ENCODE measurements around the gene MEGF11.

The MEGF11 gene

DNA sequence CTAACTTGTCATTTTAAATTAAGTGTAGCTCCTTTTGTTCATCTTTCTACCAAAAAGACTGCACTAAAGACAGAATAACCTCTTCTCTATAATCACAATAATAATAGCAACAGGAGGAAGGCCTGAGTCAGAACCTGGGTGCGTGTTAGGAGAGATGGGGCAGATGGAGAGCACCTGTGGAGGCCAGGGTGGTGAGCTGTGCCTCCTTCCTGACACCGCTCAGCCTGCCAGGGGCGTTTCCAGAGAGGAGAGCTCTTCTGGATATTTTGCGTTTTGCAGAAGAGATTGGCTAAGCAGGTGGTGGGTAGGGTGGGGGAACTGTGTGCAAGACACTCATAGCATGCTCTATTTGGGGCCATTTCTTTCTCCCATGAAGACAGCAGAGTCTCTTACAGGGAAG, 83.5 kb downstream of the MEGF11 start:
- DNase-seq (ENCODE audit: low read depth), result no peak

DNA sequence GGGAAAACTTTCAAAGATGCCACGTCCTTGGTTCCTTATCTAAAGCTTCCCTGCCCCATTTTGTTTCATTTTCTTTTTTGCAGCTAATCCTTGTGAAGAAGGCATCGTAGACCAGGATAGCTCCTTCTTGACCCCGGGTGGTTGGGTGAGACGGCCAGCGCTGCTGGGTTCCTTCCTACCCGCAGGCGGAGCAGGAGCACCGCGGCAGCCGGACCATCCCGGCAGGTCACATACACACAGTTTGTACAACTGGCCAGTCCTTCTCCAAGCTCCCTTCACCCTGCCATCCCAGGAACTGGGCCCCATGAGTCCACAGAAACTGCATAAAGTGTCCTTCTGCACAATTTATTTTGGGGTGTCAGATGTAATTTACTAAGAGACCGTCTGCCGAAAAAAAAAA, 83.9 kb downstream of the MEGF11 start:
- DNase-seq (ENCODE audit: low read depth), result no peak

DNA sequence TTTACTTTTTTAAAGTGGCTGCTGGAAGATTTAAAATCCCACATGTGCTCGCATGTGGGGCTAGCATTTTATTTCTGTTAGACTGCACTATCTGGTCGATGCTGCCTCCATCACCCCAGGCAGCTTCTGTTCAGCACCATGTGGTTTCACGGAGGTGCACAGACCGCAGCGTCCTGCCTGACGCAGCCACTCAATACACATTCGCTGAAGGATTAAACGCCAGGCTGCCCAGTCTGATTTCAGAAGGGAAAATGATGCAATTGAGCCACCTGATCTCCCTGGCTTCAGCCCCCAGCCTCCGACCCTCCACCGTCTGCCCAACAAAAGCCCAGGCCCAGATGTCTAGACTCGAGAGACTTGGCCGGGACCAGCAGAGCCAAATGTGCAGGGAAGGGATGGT, 84.5 kb downstream of the MEGF11 start:
- no peak for DNase-seq (ENCODE audit: low read depth)

DNA sequence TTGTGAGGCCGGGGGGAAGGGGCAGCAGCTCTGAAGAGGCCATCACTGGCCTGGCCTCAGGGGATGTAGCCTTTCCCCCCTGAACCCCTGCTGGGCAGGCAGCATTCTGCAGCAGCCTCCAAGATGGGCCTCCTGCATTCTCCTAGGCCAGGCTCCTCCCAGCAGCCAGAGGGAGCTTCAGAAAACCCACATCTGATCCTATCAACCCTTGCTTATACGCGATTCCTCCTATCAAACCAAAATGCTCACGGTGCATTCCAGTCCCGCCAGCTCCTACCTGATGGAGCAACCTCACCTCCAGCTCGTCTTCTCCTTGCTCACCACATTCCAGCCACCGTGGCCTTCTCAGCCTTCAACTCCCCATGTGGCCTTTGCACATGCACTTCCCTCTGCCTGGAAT, 85.7 kb downstream of the MEGF11 start:
- no peak for DNase-seq (ENCODE audit: low read depth)

DNA sequence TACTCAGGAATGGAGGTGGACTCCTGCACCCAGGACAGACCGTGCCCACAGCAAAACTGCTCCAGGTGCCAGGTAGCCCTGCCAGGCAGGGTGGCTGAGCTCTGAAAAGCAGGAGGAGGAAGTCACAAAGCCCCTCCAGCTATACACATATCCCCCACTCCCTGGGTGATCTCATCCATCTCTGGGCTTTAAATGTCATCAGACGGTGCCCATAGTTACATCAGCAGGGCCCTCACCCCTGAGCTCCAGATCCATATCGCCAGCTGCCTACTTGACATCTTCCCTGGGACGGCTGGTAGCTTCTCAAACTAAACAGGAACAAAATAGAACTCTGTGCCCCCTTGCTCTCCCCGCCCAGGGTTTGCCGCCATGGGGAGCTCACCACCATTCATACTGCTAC, 87.7 kb downstream of the MEGF11 start:
- no peak for DNase-seq (ENCODE audit: low read depth)

DNA sequence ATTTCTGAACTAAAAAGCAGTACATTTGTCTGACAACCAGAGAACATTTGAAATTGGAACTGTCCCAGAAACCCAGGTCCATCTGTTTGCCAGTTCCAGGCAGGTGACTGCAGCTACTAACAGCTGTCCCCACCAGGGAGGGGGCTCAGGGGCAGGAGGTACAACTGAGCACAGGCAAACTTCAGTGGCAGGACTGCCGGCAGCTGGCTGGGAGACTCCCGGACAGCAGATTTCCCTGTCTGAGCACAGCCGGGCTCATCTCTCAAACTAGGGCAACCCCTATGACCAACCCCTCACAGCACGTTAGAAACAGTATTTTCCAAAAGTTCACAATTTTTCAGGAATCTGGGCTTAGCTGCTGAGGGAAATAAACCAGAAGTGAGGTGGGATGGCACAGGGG, 88.8 kb downstream of the MEGF11 start:
- no peak for DNase-seq (ENCODE audit: low read depth)

DNA sequence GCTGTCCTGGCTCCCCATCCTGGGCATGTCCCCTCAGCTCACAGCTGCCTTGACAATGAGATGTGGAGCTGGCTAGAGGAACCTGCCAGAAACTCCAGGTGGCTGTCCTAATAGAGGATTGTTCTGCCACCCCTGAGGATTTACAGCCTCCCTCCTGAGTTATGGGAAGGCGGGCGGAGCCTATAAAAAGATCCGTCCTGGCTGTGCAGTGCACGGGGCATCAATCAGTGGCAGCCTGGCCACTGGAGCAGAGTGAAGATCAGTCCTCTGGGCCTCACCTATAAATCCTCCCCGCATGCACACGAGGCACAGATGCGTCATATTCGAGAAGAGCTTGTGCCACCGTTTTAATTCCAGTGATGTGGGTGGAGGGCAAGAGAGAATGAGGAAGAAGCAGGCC, 90.0 kb downstream of the MEGF11 start:
- no peak for DNase-seq (ENCODE audit: low read depth)

DNA sequence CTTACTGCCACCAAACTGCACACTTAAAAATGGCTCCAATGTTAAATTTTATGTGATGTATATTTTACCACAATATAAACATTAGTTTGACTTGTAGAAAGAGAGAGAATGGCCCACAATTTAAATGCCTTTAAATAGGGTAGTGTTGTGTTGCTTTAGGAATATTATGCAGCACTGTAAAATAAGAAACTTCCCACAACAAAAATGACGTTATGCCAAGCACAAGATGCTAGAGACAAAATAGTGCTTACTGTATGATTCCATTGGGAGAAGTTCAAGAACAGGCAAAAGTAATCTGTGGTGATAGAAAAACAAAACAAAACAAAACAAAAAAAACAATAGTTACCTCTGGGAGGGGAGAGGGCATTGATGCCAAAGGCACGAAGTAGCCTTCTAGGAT, 91.3 kb downstream of the MEGF11 start:
- no peak for DNase-seq (ENCODE audit: low read depth)

DNA sequence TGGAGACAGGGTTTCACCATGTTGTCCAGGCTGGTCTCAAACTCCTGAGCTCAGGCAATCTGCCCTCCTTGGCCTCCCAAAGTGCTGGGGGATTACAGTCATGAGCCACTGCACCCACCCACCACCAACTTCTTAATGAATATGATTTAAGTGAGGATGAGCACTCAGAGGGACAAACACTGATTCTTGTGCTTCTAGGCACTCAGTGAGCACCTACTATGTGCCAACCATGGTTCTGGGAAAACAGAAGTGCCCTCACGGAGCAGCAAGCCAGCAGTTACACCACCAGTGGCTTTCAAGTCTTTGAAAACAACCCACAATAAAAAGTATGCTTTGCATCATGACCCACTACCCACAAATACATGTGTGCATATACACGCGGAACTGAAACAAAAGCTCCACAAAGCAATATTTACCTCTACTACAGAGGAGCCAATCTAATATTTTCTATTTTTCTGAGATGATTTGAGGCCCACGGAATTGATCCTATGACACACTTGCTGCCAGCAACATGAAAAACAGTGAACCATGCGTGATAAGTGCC, 91.9 kb downstream of the MEGF11 start:
- DNase-seq (ENCODE audit: low read depth), result no peak

DNA sequence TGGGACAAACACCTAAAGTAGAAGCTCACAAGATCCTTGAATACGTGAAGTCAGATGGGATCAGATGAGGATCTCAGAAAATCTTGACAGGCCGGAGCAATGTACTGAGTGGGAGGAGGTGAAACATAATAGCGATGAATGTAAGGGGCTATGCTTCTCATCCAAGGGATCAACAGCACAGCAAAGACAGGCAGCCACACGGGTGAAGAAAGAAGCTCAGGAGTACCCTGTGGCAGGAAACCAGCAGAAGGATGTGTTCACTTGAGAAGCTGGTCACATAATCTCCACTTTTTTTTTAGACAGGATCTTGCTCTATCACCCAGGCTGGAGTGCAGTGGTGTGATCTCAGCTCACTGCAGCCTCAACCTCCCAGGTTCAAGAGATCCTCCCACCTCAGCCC, 92.4 kb downstream of the MEGF11 start:
- DNase-seq (ENCODE audit: low read depth), result no peak

DNA sequence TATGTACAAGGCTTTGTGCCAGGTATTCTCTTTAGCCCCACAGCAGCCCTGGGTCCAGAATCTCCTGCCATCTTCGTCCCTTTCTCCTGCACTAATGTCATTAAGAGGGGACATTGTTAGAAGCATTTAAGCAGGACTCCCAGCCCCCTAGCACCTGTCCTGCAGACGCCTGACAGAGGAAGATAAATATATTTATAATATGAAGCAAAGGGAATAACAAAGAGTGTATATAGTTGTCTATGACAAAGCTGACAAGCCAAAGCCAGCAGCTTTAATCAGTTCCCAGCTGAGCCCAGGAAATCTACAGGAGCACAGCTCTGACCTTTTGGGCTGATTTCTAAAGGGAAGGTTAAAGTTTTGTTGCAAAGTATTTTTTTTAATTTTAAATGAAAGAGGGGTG, 96.0 kb downstream of the MEGF11 start:
- DNase-seq (ENCODE audit: low read depth), result no peak

DNA sequence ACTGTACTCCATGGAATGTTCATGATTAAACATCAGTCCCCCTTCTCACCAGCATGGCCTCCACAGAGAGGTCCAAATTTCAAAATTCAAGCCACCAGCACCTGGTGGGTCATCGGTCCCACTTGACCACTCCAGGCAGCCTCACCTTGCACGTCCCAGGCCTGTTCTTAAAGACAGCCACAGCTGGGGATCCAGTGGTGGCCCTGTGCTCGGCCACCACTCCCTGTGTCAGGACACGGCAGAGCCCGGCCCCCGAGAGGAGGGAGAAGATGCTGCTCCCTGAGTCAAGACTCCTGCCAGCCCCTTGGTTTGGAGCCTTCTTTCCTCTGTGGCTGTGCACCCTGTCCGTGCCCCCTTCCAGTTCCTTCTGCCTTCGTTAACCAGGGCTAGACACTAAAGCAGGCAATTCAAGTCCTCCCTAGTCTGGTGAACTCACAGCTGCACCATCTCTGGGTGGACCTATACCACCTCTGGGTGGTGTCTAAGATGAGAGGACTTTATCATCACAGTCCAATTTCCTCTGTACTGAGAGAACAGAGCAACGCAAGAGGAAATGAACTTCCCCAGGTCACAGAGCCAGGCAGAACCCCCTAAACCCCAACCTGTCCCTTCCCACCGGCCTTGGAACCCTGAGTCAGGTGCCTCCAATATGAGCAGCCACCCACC, 97.1 kb downstream of the MEGF11 start:
- DNase-seq (ENCODE audit: low read depth), result no peak

DNA sequence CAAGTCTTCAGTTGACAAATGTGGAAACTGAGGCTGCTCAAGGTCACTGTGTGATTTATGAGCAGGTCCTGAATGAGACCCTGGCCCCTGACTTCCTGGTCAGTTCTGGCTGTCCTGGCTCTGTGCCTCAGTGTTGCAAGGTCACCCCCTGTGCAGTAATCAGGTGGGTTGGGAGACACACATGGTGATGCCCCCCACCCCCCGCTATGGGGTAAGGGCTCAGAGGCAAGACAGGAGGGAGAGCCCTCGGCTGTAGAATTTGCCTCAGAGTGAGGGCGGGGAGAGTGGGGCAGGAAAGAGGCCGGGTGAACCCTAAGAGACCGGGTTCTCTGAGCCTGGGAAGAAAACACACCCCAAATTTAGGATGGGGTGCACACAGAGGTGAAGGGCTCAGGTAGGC, 98.5 kb downstream of the MEGF11 start:
- no peak for DNase-seq (ENCODE audit: low read depth)

DNA sequence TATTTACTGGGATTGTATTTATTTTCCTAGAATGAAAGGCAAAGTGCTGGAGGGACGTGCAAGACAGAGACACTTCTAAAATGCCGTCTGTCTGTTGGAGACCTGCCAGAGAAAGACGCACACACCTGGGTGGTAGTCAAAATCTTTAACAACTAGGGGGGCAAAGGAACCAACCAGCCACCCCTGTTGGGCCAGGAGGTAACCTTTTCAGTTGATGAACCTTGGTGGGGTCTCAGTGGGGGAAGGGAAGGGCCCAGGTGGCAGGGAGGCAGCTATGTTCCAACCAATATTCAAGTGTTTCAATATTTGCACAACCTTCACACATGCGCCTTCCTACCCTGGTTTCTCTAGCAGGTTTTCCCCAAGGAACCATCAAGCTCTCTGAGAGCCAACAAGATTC, 99.0 kb downstream of the MEGF11 start:
- DNase-seq (ENCODE audit: low read depth), result no peak

DNA sequence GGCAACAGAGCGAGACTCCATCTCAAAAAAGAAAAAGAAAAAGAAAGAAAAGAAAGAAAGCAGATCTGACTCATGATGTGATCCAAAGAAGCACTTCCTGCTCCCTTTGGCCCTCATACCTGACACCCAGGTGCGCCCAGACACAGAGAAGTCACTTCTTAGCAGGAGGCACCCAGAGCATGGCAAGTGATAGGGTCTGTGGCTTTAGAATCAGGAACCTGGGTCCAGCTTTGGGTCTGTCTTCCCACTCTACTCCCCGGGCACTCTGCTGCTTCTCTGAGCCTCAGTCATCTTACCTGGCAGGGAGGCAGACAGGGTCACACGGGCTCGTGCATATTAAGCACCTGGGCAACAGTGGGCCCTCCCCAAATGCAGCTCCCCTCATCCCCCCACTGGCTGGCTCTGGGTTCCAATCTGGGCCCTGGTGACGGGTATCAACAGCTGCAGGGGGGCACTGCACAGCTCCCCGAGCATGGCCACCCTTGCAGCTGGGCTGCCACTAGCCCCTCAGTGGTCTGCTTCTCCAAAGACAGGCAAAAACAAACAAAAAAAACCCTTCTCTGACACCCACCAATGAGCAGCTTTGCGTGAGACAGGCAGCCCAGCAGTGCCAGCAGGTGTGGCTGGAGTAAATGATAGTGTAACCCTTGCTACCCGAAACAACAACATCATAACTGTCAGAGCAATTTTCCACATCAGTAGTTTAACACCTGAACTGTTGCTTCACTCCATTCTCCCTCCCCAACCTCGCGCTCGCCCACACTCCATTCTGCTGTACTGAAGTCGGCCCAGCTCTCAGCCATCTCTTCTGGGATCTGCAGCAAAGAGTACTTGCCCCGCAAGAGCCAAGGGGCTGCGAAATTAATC, 99.8 kb downstream of the MEGF11 start:
- no peak for DNase-seq (ENCODE audit: low read depth)

DNA sequence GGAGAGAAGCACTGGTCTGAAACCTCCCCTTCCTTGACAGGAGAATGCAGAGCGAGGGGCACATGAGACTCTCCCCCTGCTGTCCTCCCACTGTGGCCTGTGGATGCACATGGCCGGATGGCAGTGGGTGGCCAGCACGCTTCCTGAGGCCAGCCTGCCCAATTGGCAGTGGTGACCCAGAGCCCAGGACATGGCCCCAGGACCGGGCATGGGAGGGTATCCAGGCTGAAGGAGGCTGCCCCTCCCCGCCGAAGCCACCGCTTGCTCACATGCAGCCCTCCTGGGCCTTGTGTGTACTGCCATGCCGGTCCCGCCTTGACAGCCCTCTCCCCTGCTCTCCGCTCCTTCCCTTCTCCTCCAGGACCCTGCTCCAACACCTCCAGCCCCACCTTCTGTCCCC, 100.9 kb downstream of the MEGF11 start:
- DNase-seq (ENCODE audit: low read depth), result no peak

DNA sequence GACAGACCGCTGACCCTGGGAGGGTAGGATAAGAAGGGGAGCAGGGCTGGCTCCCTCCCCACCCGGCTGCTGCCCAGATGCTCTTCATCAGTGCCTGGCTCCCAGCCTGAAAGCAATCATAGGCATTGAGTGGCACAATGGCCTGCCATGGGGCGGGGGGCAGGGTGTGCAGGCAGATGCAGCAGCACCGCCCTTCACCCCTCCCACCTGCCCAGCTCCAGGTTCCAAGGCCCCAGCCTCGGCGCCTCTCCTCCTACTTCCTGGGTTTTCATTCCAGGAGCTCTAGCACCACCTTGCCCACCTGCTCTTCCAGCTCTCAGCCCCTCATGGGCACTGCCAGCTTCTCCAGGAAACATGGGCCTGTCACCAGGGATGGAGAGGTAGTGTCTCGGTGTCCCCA, 101.7 kb downstream of the MEGF11 start:
- DNase-seq (ENCODE audit: low read depth), result no peak

DNA sequence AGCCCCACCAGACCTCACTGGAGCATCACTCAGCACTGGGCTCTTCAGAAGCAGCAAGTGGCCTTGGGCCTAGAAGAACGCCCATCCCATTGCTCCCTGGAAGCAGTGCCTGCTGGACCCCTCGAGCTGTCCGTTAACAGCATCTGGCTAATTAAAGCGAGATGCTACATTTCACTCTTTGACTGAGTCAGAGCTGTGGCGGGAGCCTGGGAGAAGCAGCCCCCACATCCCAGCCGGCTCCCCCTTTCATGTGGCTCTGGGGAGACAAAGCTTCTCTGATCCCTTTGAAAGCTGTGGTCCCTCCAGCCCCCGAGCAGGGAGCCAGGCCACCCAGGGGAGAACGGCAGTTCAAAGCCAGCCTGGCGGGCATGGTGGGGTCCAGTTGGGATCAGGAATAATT, 103.7 kb downstream of the MEGF11 start:
- no peak for DNase-seq (ENCODE audit: low read depth)

DNA sequence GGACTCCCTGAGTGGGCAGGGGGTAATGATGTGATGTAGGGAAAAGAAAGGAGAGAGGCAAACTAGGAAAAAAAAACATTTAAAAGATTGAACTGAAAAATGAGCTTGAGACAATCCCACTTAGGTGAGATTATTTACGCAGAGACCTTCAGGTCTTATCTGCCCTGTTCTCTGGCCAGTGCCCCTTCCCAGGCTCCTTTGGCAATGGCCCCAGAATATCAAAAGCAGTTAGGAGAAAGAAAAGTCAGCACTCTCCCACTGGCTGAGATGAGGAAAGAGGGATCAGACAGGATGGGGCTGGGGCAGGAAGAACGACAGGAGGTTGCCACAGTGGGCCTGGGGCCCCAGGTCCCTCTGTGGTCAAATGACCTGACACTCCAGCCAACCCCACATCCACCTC, 105.4 kb downstream of the MEGF11 start:
- no peak for DNase-seq (ENCODE audit: low read depth)

DNA sequence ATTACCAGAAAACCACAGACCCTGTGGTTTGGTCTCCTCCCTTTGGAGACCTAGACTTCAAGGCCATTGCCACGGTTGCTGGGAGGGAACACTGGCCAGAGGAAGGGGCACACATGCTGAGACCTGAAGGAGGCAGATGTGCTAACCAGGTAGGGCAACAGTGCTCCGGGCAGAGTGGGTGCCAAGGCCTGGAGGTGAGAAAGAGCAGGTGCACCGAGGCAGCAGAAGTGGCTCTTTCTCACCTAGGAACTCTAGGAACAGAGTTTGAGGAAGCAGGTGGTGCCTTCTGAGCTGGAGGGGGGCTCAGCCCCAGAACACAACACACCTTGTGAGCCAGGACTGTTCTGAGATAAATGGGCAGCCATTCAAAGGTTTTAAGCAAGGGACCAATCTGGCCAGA, 106.1 kb downstream of the MEGF11 start:
- no peak for DNase-seq (ENCODE audit: low read depth)

DNA sequence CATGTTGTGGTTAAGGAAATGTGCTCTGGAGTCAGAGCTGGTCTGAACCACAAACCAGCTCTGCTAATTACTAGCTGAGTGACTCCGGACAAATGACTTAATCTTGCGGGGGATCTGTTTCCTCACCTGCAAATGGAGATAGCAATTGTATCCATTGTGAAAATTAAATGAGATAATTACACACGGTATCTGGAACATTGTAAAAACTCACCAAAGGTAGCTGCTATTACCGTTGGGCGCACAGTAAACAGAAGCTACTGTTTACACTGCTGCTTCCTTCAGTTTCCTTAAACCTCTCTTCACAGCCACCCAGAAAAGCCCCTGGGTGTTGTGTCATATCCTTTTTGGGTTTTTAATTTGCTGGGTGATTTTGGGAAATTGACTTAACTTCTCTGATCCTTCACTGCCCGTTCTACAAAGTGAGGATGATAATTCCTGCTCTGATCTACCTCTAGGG, 107.8 kb downstream of the MEGF11 start:
- no peak for DNase-seq (ENCODE audit: low read depth)

DNA sequence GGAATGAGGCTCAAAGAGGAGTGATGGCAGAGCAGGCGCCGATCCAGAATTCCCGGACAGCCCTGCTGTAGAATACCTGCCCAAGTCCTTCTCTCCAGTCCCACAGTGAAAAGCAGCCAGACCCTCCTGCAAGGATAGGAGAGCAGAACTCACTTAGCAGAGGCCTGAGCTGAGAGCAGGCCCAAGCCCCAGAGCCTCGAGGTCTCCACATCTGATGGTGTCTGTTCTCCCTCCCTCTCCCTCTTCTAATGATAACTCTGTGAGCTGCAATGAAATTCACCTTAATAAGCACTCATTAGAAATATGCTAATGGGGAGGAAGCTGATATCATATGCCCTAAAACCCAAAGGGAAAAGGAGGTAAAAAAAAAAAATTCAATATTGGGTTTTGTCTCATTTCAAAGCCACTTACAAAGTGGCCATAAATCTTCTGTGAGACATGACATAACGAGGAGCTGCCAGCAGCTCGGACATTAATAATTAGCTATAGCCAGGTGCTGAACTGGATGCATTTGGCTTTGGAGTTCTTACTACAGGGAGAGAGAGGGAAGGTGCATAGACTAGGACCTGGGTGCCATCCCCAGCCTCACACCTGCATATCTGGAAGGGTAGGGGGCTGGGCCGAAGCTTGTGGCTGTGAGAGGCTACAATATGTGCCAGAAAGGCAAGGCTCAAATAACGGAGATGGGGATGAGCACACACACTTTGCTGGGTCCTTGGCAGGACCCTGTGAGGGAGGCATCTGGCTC, 108.4 kb downstream of the MEGF11 start:
- no peak for DNase-seq (ENCODE audit: low read depth)

DNA sequence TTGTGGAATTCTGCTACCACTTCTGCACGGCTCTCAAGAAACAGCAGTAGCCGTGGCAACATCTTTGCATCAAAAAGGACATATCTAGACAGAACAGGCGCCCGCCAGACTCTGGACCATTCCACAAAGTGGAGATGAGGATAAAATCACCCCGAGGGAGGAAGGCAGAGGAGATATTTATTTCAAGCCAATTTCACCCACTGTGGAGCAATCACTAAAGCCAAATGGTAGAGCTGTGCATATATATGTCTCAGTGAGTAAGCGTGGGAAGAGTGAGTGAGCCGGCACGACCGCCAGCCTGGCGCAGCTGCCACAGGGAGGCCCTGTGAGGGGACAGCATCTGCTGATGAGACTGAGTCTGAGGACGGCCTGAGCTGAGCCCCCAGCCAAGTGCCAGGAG, 111.3 kb downstream of the MEGF11 start:
- no peak for DNase-seq (ENCODE audit: low read depth)

Measured in stimulated activated CD8-positive, alpha-beta memory T cell treated with anti-CD3 and anti-CD28 coated beads, Interleukin-4, amount 100 ng/mL, for 24 hours (primary cell).